ENCODE results near the gene ICAM4.

The ICAM4 gene

GRCh38 chr19:10317045-10317856 is 30.5 kb downstream of the ICAM4 start:
- no peaks in the 10 kb centered on the region for H3K9me3 ChIP-seq (replicated peaks in 1 of 11)
- no peak overlapping the region for H3K27ac ChIP-seq
- H3K9ac ChIP-seq, result no peak overlapping the region; a peak in 1 of 22 replicates
- H3K4me3 ChIP-seq, result no peak overlapping the region
- peaks cover 0 to 59% (median 29%) of the 10 kb centered on the region in 11 experiments; a peak in 17 of 22 replicates for H4K20me1 ChIP-seq
- H3K4me2 ChIP-seq, result no peak overlapping the region
- no peaks in the 10 kb centered on the region for H3K27me3 ChIP-seq
- no peak for TF ChIP-seq Cebpa-rat (IDR thresholded peaks at IDR 0.05)
- H3K4me1 ChIP-seq, result peaks cover 17 to 34% (median 24%) of the 10 kb centered on the region in 10 experiments
- peaks cover 54 to 70% (median 60%) of the 10 kb centered on the region in 11 experiments for H3K36me3 ChIP-seq

GRCh38 chr19:10317857-10318462 is 31.2 kb downstream of the ICAM4 start:
- no peak overlapping the region for H3K27ac ChIP-seq
- no peaks in the 10 kb centered on the region for H3K27me3 ChIP-seq
- no peaks in the 10 kb centered on the region for H3K9me3 ChIP-seq (replicated peaks in 1 of 11)
- H3K36me3 ChIP-seq, result peaks cover 57 to 74% (median 67%) of the 10 kb centered on the region in 11 experiments
- H3K9ac ChIP-seq, result no peak overlapping the region
- no peak for TF ChIP-seq Cebpa-rat (IDR thresholded peaks at IDR 0.05)
- peaks cover 0 to 66% (median 36%) of the 10 kb centered on the region in 11 experiments; a peak in 18 of 22 replicates for H4K20me1 ChIP-seq
- H3K4me3 ChIP-seq, result no peak overlapping the region
- peaks cover 20 to 41% (median 31%) of the 10 kb centered on the region in 10 experiments for H3K4me1 ChIP-seq
- no peak overlapping the region for H3K4me2 ChIP-seq

- Histone ChIP-seq H3K27me3 (no peaks in the 10 kb centered on the region), H3K36me3 (peaks cover 57 to 82% (median 75%) of the 10 kb centered on the region in 11 experiments), H3K27ac (no peak overlapping the region), H3K4me2 (no peak overlapping the region), H3K4me1 (peaks cover 31 to 52% (median 42%) of the 10 kb centered on the region in 10 experiments), H3K9ac (no peak overlapping the region), H3K4me3 (no peak overlapping the region), H3K9me3 (replicated peaks in 1 of 11) (no peaks in the 10 kb centered on the region), H4K20me1 (peaks cover 0 to 77% (median 47%) of the 10 kb centered on the region in 11 experiments; a peak in 20 of 22 replicates)
- TF ChIP-seq Cebpa-rat (IDR thresholded peaks at IDR 0.05), result no peak
Measured at GRCh38 chr19:10318807-10319682, 32.3 kb downstream of the ICAM4 start.

- H3K36me3 ChIP-seq, result peaks cover 75 to 100% (median 93%) of the 10 kb centered on the region in 11 experiments
- TF ChIP-seq Cebpa-rat (IDR thresholded peaks at IDR 0.05), result no peak
- no peaks in the 10 kb centered on the region for H3K9me3 ChIP-seq (replicated peaks in 1 of 11)
- H4K20me1 ChIP-seq, result peaks cover 0 to 95% (median 65%) of the 10 kb centered on the region in 11 experiments; a peak in 21 of 22 replicates
- H3K27ac ChIP-seq, result peak overlapping the region in 3 of 11 experiments; percentile 25 to 55 (median 26); a peak in 5 of 22 replicates
- H3K4me1 ChIP-seq, result peaks cover 24 to 56% (median 47%) of the 10 kb centered on the region in 10 experiments
- H3K4me3 ChIP-seq, result no peak overlapping the region
- H3K9ac ChIP-seq, result peak overlapping the region in 5 of 11 experiments; percentile 13 to 71 (median 18); a peak in 6 of 22 replicates
- H3K27me3 ChIP-seq, result no peaks in the 10 kb centered on the region
- H3K4me2 ChIP-seq, result no peak overlapping the region
Measured at GRCh38 chr19:10320602-10321416, 34.1 kb downstream of the ICAM4 start.

- Histone ChIP-seq H3K27ac (peak overlapping the region in 3 of 11 experiments; percentile 7 to 55 (median 25); a peak in 3 of 22 replicates), H3K27me3 (no peaks in the 10 kb centered on the region), H3K4me2 (peak overlapping the region in 2 of 11 experiments; percentile 87 to 91; a peak in 1 of 22 replicates), H3K4me3 (no peak overlapping the region), H3K36me3 (peaks cover 78 to 100% (median 95%) of the 10 kb centered on the region in 11 experiments), H3K4me1 (peaks cover 24 to 57% (median 49%) of the 10 kb centered on the region in 10 experiments), H3K9ac (peak overlapping the region in 3 of 11 experiments; percentile 13 to 71 (median 44); a peak in 6 of 22 replicates), H4K20me1 (peaks cover 0 to 96% (median 70%) of the 10 kb centered on the region in 11 experiments; a peak in 21 of 22 replicates), H3K9me3 (replicated peaks in 1 of 11) (no peaks in the 10 kb centered on the region)
- TF ChIP-seq Cebpa-rat (IDR thresholded peaks at IDR 0.05), result no peak
Measured at GRCh38 chr19:10321417-10321797, 34.7 kb downstream of the ICAM4 start.

GRCh38 chr19:10321874-10322835 is 35.4 kb downstream of the ICAM4 start:
- peaks cover 32 to 62% (median 56%) of the 10 kb centered on the region in 10 experiments for H3K4me1 ChIP-seq
- peak overlapping the region in 2 of 10 experiments; percentile 8 to 22; a peak in 1 of 20 replicates for H3K4me3 ChIP-seq
- H3K9me3 ChIP-seq (replicated peaks in 1 of 11), result no peaks in the 10 kb centered on the region
- no peaks in the 10 kb centered on the region for H3K27me3 ChIP-seq
- H3K9ac ChIP-seq, result peak overlapping the region in 8 of 11 experiments; percentile 41 to 71 (median 53); a peak in 11 of 22 replicates
- peak overlapping the region in 10 of 11 experiments; percentile 74 to 95 (median 87); a peak in 17 of 22 replicates for H3K4me2 ChIP-seq
- H3K36me3 ChIP-seq, result peaks cover 77 to 100% (median 92%) of the 10 kb centered on the region in 11 experiments
- TF ChIP-seq Cebpa-rat (IDR thresholded peaks at IDR 0.05), result no peak
- H4K20me1 ChIP-seq, result peaks cover 0 to 96% (median 73%) of the 10 kb centered on the region in 11 experiments; a peak in 21 of 22 replicates
- H3K27ac ChIP-seq, result peak overlapping the region in 9 of 11 experiments; percentile 17 to 77 (median 64); a peak in 14 of 22 replicates

- no peak for TF ChIP-seq Cebpa-rat (IDR thresholded peaks at IDR 0.05)
- H3K36me3 ChIP-seq, result peaks cover 82 to 100% (median 92%) of the 10 kb centered on the region in 11 experiments
Measured at GRCh38 chr19:10325732-10326131, 39.0 kb downstream of the ICAM4 start.

More at GRCh38 chr19:10325732-10326131, 39.0 kb downstream of the ICAM4 start:
- H3K27me3 ChIP-seq, result no peaks in the 10 kb centered on the region
- peak overlapping the region in 2 of 10 experiments; percentile 2 to 10; a peak in 3 of 20 replicates for H3K4me3 ChIP-seq
- peak overlapping the region in 9 of 11 experiments; percentile 15 to 52 (median 37); a peak in 10 of 22 replicates for H3K9ac ChIP-seq
- H3K9me3 ChIP-seq (replicated peaks in 1 of 11), result no peaks in the 10 kb centered on the region
- peak overlapping the region in 10 of 11 experiments; percentile 5 to 62 (median 34); a peak in 13 of 22 replicates for H3K27ac ChIP-seq
- H4K20me1 ChIP-seq, result peaks cover 6 to 100% (median 99%) of the 10 kb centered on the region in 11 experiments
- peaks cover 36 to 84% (median 72%) of the 10 kb centered on the region in 10 experiments for H3K4me1 ChIP-seq
- peak overlapping the region; percentile 58 to 95 (median 87); a peak in 21 of 22 replicates for H3K4me2 ChIP-seq
